Transverse colon (tissue), 4 donors: ENCODE measurements around the gene PLXNA2. TPM values are rescaled to one million over a fixed set of nuclear protein-coding genes. Genes with fewer than 3 reads are reported as not detected.
A peak's percentile ranks its signal among the peaks of the same experiment; 100 is the strongest.

ENCODE experiments used
- DNase-seq: peaks from one replicate; pipeline ENCODE4 v3.0.0-alpha.2; 2019
- H3K27ac ChIP-seq, 4 donors: fragments of 200-600 bp; sonication (generic); 2 replicates each; pipeline ENCODE4 v1.5.1; 2016 to 2018; ENCODE audit warnings: inconsistent platforms in 4 of 4
- H3K27me3 ChIP-seq: fragments of 200-600 bp; sonication (generic); 2 replicates; pipeline ENCODE4 v1.5.1; 2017; ENCODE audit warnings: inconsistent platforms
- H3K36me3 ChIP-seq, 4 donors: fragments of 200-600 bp; sonication (generic); 2 replicates each; pipeline ENCODE4 v1.5.1; 2017 to 2019; ENCODE audit warnings: inconsistent platforms in 4 of 4
- H3K4me1 ChIP-seq, 4 donors: fragments of 200-600 bp; sonication (generic); 2 replicates each; pipeline ENCODE4 v1.5.1; 2017 to 2020; ENCODE audit warnings: inconsistent platforms in 4 of 4
- H3K4me3 ChIP-seq, 4 donors: fragments of 200-600 bp; sonication (generic); 1 replicate in 1 of 4; 2 replicates in 3 of 4; pipeline versions ENCODE4 v1.5.1 to v1.6.1; 2017 to 2019; ENCODE audit warnings: inconsistent platforms in 4 of 4
- H3K9me3 ChIP-seq, 2 donors: fragments of 200-600 bp; sonication (generic); 2 replicates each; pipeline ENCODE4 v1.5.1; 2017 to 2019; ENCODE audit warnings: inconsistent platforms in 2 of 2
- EP300 ChIP-seq: sonication (generic); formaldehyde crosslinking; IDR thresholded peaks from one replicate; pipeline ENCODE4 v1.6.1; 2017; ENCODE audit warnings: antibody characterized with exemption, low read depth
- POLR2A ChIP-seq: fragments of 450-650 bp; IDR thresholded peaks from one replicate; pipeline ENCODE4 v1.6.1; 2016; ENCODE audit warnings: antibody characterized with exemption, mild to moderate bottlenecking, moderate library complexity
- POLR2AphosphoS5 ChIP-seq, 3 donors: sonication (generic); formaldehyde crosslinking; IDR thresholded peaks; one replicate each; pipeline ENCODE4 v1.6.1; 2016; ENCODE audit warnings: antibody characterized with exemption in 3 of 3
- WGBS, 2 donors: methylation state at CpG; one replicate each; pipeline ENCODE4 v1.1.5; 2018; ENCODE audit warnings: low coverage in 1 of 2; 5-methylcytosine and 5-hydroxymethylcytosine counted together
- in situ Hi-C, 4 donors: fragments of 200-750 bp; cut with MboI; loops; one replicate each; pipeline versions ENCODE4 v1.15.0 to v1.15.1; 2017; ENCODE audit warnings: low sequenced_read_pairs in 3 of 4, low pct_ligation_motif_present in 1 of 4, low pct_unique_long_range_greater_than_20kb in 1 of 4
- intact Hi-C: fragments of 100-400 bp; cut with DNase I; formaldehyde crosslinking; loops from one replicate; pipeline ENCODE4 v1.15.1; 2023; ENCODE audit warnings: low total_unique reads
- total RNA-seq, 4 donors: library from RNA; depleted of rRNA; stranded (reverse); fragments of >200 nt; gene quantifications; one replicate each; pipeline ENCODE4 v1.1.0, GENCODE V29; 2016
- TF ChIP-seq, protein P1 (sequence below), 5 experiments: fragments of 200-600 bp in 3 of 5; fragments of 450-650 bp in 2 of 5; sonication (generic) in 3 of 5; IDR thresholded peaks; 1 replicate in 2 of 5; 2 replicates in 3 of 5; pipeline ENCODE4 v1.5.1; 2016 to 2017; ENCODE audit warnings: antibody characterized with exemption in 5 of 5, inconsistent platforms in 3 of 5, mild to moderate bottlenecking in 2 of 5, moderate library complexity in 1 of 5

Gene PLXNA2
- total RNA-seq, 4 donors from 2014 or later, result 77.4 to 140 (median 85.5) TPM

DNA sequence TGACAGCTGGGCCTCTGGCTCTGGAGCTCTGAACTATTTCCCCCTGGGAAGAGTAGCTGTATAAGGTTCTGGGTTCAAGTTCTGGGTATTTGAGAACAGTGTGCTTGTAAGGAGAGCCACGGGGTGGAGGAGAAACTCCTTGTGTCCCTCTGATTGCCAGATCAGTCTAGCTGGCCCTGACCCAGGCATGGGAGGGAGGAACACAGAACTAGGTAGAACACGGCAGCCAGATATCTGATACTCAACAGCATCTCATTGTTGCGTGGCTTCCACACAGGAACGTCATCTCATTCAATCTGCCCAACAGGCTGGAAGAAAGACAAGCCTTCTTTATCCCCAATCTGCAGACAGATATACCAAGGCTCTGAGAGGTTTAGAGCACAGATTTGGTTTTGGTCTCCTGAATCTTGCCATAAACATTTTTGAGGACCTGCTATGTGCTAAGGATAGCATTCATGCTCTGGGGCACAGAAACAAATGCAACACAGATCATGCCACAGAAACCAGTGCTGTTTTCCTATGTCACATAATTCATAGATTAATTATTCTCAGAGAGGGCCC is 83.8 kb downstream of the PLXNA2 start:
- Histone ChIP-seq H3K27me3 (no peaks in the 10 kb centered on the region), H3K27ac (peak overlapping the region; percentile 48 to 67 (median 60)), H3K4me1 (peaks cover 32 to 83% (median 56%) of the 10 kb centered on the region in 4 donors), H3K4me3 (no peak overlapping the region), H3K36me3 (no peaks in the 10 kb centered on the region), H3K9me3 (no peaks in the 10 kb centered on the region)
- in situ Hi-C loops, result no loop called here
- WGBS, 2 donors, result 77% methylated on average over 4 of the region's 4 CpGs; no CpG with 5 or more reads in 1 of the 2 donors
- TF ChIP-seq POLR2AphosphoS5 (IDR thresholded peaks at IDR 0.05) (no peak), POLR2A (no peak), EP300 (no peak)
- TF ChIP-seq, protein P1, sequence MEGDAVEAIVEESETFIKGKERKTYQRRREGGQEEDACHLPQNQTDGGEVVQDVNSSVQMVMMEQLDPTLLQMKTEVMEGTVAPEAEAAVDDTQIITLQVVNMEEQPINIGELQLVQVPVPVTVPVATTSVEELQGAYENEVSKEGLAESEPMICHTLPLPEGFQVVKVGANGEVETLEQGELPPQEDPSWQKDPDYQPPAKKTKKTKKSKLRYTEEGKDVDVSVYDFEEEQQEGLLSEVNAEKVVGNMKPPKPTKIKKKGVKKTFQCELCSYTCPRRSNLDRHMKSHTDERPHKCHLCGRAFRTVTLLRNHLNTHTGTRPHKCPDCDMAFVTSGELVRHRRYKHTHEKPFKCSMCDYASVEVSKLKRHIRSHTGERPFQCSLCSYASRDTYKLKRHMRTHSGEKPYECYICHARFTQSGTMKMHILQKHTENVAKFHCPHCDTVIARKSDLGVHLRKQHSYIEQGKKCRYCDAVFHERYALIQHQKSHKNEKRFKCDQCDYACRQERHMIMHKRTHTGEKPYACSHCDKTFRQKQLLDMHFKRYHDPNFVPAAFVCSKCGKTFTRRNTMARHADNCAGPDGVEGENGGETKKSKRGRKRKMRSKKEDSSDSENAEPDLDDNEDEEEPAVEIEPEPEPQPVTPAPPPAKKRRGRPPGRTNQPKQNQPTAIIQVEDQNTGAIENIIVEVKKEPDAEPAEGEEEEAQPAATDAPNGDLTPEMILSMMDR (IDR thresholded peaks at IDR 0.05), result no peak
- DNase-seq, result no peak
- intact Hi-C loops, result loop anchor here (10.0 kb wide), 1 partner anchor 74 kb away; no protein-coding TSS in a partner anchor

DNA sequence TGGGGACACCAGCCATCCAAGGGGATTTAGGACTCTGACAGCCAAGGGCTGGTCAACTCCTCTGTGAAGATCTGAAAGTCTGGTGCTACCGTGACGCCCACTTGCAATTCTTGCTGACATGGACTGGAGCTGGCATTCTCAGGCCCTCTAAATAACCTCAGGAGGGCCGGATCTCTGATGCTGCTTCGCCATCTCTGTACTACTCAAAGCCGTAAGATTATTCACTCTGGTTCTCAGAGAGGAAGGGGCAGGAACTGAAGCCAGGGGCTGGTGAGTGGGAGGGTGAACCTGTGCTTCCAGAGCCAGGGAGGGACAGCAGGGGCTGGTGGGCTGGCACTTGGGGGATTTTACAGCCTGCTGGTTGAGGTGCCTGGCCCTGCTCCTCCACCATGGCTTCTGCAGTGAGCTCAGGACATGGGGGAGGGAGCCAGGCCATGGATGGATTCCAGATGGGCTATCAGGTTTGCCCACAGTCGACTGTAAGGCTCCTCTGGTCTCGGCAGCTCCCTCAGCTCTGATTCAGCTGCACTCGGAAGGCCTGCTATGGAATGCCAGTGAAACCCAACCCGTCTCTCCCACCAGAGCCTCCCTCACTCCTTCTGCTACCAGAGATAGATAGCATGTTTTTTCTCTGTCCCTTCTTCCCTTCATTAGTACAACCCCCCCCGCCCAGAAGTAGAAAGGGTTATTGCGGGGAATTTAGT is 84.5 kb downstream of the PLXNA2 start:
- TF ChIP-seq POLR2AphosphoS5 (IDR thresholded peaks at IDR 0.05) (no peak), EP300 (no peak), POLR2A (no peak)
- TF ChIP-seq, protein P1 (IDR thresholded peaks at IDR 0.05), result no peak
- no peak overlapping the region for H3K4me3 ChIP-seq
- 60 to 76% methylated on average over 5 to 11 of the region's 11 CpGs for WGBS, 2 donors
- no peaks in the 10 kb centered on the region for H3K36me3 ChIP-seq
- in situ Hi-C loops (no loop called here), intact Hi-C loops (loop anchor here (10.0 kb wide), 1 partner anchor 75 kb away; no protein-coding TSS in a partner anchor)
- H3K27ac ChIP-seq, result peak overlapping the region; percentile 48 to 67 (median 60)
- peaks cover 32 to 89% (median 61%) of the 10 kb centered on the region in 4 donors for H3K4me1 ChIP-seq
- H3K9me3 ChIP-seq, result no peaks in the 10 kb centered on the region
- no peak for DNase-seq
- H3K27me3 ChIP-seq, result no peaks in the 10 kb centered on the region

DNA sequence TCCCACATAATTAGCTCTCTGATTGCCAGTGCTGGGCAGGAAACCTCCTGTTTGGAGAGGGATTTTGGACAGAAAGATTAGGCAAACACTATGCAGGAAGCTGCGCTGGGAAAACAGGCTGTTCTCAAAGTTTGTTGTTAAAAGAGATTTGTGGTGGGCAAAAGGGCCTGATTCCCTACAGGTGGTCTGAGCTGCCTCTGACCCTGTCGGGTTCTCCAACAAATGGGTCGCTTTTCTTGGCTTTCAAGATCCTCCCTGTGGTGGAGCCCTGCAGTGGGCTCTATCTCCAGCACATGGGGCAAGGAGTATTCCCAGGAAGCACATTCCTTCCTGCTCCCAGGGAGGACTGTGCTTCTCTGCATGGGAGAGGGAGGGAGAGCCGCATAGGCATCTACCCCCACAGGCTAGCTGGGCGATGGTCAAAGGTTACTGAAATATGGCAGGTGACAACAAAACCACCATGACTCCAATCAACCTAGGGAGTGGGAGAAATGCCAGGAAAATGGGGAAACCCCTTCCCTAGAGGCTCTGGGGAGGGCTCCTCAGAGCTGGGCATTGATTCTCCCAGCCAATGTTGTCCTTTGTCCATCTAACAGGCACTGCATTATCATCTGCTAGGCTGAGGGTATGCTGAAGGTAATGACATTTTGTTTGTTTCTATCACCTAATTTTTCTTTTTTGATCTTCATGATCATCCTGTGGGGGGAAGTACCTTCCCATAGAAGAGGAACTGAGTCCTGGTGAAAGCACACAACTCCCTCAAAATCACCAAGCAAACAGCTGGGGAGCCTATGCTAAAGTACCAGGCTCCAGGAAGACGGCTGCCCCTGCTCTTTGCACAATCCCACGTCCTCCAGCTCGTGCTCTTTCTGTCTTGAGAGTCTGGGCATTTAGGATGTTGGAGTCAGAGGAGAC is 85.3 kb downstream of the PLXNA2 start:
- peaks cover 32 to 90% (median 64%) of the 10 kb centered on the region in 4 donors for H3K4me1 ChIP-seq
- WGBS, 2 donors, result 17 to 54% methylated on average over 2 to 7 of the region's 8 CpGs

More for the DNA sequence above, 85.3 kb downstream of the PLXNA2 start:
- Histone ChIP-seq H3K27me3 (no peaks in the 10 kb centered on the region), H3K36me3 (no peaks in the 10 kb centered on the region), H3K27ac (peak overlapping the region; percentile 48 to 67 (median 60)), H3K4me3 (no peak overlapping the region), H3K9me3 (no peaks in the 10 kb centered on the region)
- DNase-seq, result peak; percentile 72
- intact Hi-C loops (no loop called here), in situ Hi-C loops (no loop called here)
- TF ChIP-seq EP300 (no peak), POLR2A (peak; percentile 48), POLR2AphosphoS5 (IDR thresholded peaks at IDR 0.05) (peak in 2 of 3 donors; percentile 44 to 63)
- TF ChIP-seq, protein P1 (IDR thresholded peaks at IDR 0.05), result no peak
